HCT116 (cell line): ENCODE measurements around the gene PCSK6. TPM values are rescaled to one million over a fixed set of nuclear protein-coding genes. Genes with fewer than 3 reads are reported as not detected.

Experiments used
- ATAC-seq: fragments of 200-7000 bp; cut with Tn5 transposase; 2 replicates; pipeline ENCODE4 v1.9.1; 2020; ENCODE audit warnings: mild to moderate bottlenecking, moderate library complexity
- BruUV-seq: library from RNA; stranded (reverse); fragments of 400-500 nt; replicated peaks from 2 replicates; lab custom pipeline; 2021; lab: Mats Ljungman, UMichigan
- CTCF ChIA-PET: fragments of 300-600 bp; sonication (Branson Sonifier 250); formaldehyde crosslinking; loops from one replicate; lab custom pipeline; 2021; ENCODE audit warnings: antibody characterized with exemption; lab: Charles Lee
- POLR2A ChIA-PET: fragments of 300-600, 350-600 bp; sonication (Branson Sonifier 250); formaldehyde crosslinking; loops from one replicate; lab custom pipeline; 2021; ENCODE audit warnings: antibody characterized with exemption; lab: Charles Lee
- RAD21 ChIA-PET, 2 experiments: fragments of 300-600 bp; sonication (Branson Sonifier 250); formaldehyde crosslinking; loops; one replicate each; lab custom pipeline; 2023; ENCODE audit warnings: low total read pairs in 2 of 2; ENCODE audit not compliant: uncharacterized antibody in 2 of 2, unreplicated experiment in 2 of 2, low non-redundant PET in 1 of 2; lab: Charles Lee
- DNase-seq: peaks from one replicate; pipeline ENCODE4 v3.0.0-alpha.2; 2010; ENCODE audit warnings: low read depth, low spot score
- H2AFZ ChIP-seq: fragments of 200-600 bp; shearing (Covaris generic), sonication (generic); 2 replicates; pipeline ENCODE4 v1.6.1; 2017; ENCODE audit warnings: low read depth, mixed run types, mixed read lengths, antibody characterized with exemption, low read length; ENCODE audit not compliant: poor library complexity, severe bottlenecking
- H3K27ac ChIP-seq: 2 replicates; pipeline ENCODE4 v1.5.1; 2012; ENCODE audit warnings: low read depth, low read length
- H3K27me3 ChIP-seq: fragments of 200-600 bp; sonication (generic); 2 replicates; pipeline ENCODE4 v1.6.1; 2016; ENCODE audit warnings: mixed run types, low read length, mixed read lengths; ENCODE audit not compliant: insufficient read depth
- H3K36me3 ChIP-seq, 2 experiments: fragments of 200-500 bp in 1 of 2; fragments of 200-600 bp in 1 of 2; sonication (Bioruptor generic) in 1 of 2; sonication (generic) in 1 of 2; 2 replicates each; pipeline versions ENCODE4 v1.5.1 to v1.6.1; 2014 to 2016; ENCODE audit warnings: low read length in 2 of 2, inconsistent platforms in 1 of 2, mixed read lengths in 1 of 2, mixed run types in 1 of 2; ENCODE audit not compliant: insufficient read depth in 2 of 2, control insufficient read depth in 1 of 2
- H3K4me1 ChIP-seq, 2 experiments: fragments of 200-600 bp in 1 of 2; sonication (generic) in 1 of 2; 2 replicates each; pipeline versions ENCODE4 v1.5.1 to v1.6.1; 2012 to 2017; ENCODE audit warnings: low read length in 2 of 2, inconsistent platforms in 1 of 2, mild to moderate bottlenecking in 1 of 2, mixed read lengths in 1 of 2, mixed run types in 1 of 2, moderate library complexity in 1 of 2; ENCODE audit not compliant: insufficient read depth in 2 of 2, control insufficient read depth in 1 of 2
- H3K4me2 ChIP-seq: fragments of 200-600 bp; sonication (generic); 2 replicates; pipeline ENCODE4 v1.6.1; 2017; ENCODE audit warnings: mixed run types, low read length, mixed read lengths
- H3K4me3 ChIP-seq, 2 experiments: fragments of 200-600 bp in 1 of 2; sonication (generic) in 1 of 2; replicated peaks in 1 of 2; 2 replicates each; pipeline ENCODE4 v1.5.1; 2011 to 2016; ENCODE audit warnings: low read length in 2 of 2, control low read depth in 1 of 2, low read depth in 1 of 2, mild to moderate bottlenecking in 1 of 2, mixed read lengths in 1 of 2, mixed run types in 1 of 2
- H3K79me2 ChIP-seq: fragments of 200-600 bp; sonication (generic); 2 replicates; pipeline ENCODE4 v1.6.1; 2017; ENCODE audit warnings: mild to moderate bottlenecking, mixed run types, low read length, moderate library complexity, mixed read lengths; ENCODE audit not compliant: insufficient read depth
- H3K9ac ChIP-seq: fragments of 200-600 bp; sonication (generic); 2 replicates; pipeline ENCODE4 v1.6.1; 2016; ENCODE audit warnings: low read length, mixed read lengths
- H3K9me2 ChIP-seq: fragments of 200-600 bp; sonication (generic), shearing (Covaris generic); 2 replicates; pipeline ENCODE4 v1.6.1; 2017; ENCODE audit warnings: mixed run types, mild to moderate bottlenecking, moderate library complexity; ENCODE audit not compliant: insufficient read depth
- H3K9me3 ChIP-seq, 2 experiments: fragments of 200-500 bp in 1 of 2; fragments of 200-600 bp in 1 of 2; sonication (Bioruptor generic) in 1 of 2; sonication (generic) in 1 of 2; 2 replicates each; pipeline ENCODE4 v1.6.1; 2014 to 2017; ENCODE audit warnings: low read length in 2 of 2, mixed read lengths in 2 of 2, inconsistent platforms in 1 of 2, low read depth in 1 of 2, mild to moderate bottlenecking in 1 of 2, mixed run types in 1 of 2, moderate library complexity in 1 of 2; ENCODE audit not compliant: control insufficient read depth in 1 of 2, insufficient read depth in 1 of 2
- H4K20me1 ChIP-seq: fragments of 200-600 bp; sonication (generic), shearing (Covaris generic); 2 replicates; pipeline ENCODE4 v1.6.1; 2017; ENCODE audit warnings: mixed run types, mild to moderate bottlenecking, moderate library complexity; ENCODE audit not compliant: insufficient read depth
- CBX3 ChIP-seq: IDR thresholded peaks from 2 replicates; pipeline ENCODE4 v1.6.1; 2012; ENCODE audit warnings: low read depth
- ELF1 ChIP-seq: IDR thresholded peaks from 2 replicates; pipeline ENCODE4 v1.6.1; 2012; ENCODE audit warnings: low read depth, borderline replicate concordance
- EZH2 ChIP-seq: fragments of 200-600 bp; sonication (generic); IDR thresholded peaks from 2 replicates; pipeline ENCODE4 v1.6.1; 2017; ENCODE audit warnings: antibody characterized with exemption, mixed run types
- EZH2phosphoT487 ChIP-seq: fragments of 200-600 bp; IDR thresholded peaks from 2 replicates; pipeline ENCODE4 v1.6.1; 2018; ENCODE audit warnings: antibody characterized with exemption, borderline replicate concordance
- POLR2A ChIP-seq: IDR thresholded peaks from 2 replicates; pipeline ENCODE4 v1.7.0; 2011; ENCODE audit warnings: borderline replicate concordance; ENCODE audit not compliant: insufficient read depth, insufficient read length; ENCODE audit errors: extremely low read depth
- POLR2AphosphoS5 ChIP-seq: IDR thresholded peaks from 2 replicates; pipeline ENCODE4 v1.6.1; 2011; ENCODE audit warnings: mild to moderate bottlenecking, low read depth, low read length, moderate library complexity
- RAD21 ChIP-seq: IDR thresholded peaks from 2 replicates; pipeline ENCODE4 v1.6.1; 2012; ENCODE audit warnings: low read depth, mild to moderate bottlenecking
- SP1 ChIP-seq: IDR thresholded peaks from 2 replicates; pipeline ENCODE4 v1.6.1; 2012; ENCODE audit warnings: low read depth
- SRF ChIP-seq: IDR thresholded peaks from 2 replicates; pipeline ENCODE4 v1.6.1; 2012; ENCODE audit warnings: low read depth
- intact Hi-C: fragments of 100-400 bp; cut with micrococcal nuclease; formaldehyde crosslinking; loops from 2 replicates; pipeline ENCODE4 v1.10.0; 2022
- total RNA-seq: library from RNA; stranded (reverse); gene quantifications from one replicate; pipeline ENCODE4 v1.2.1, GENCODE V29; 2021; ENCODE audit not compliant: unreplicated experiment
- TF ChIP-seq, protein P1 (sequence below), 3 experiments: fragments of 200-600 bp in 1 of 3; sonication (generic) in 1 of 3; IDR thresholded peaks in 2 of 3; conservative IDR thresholded peaks in 1 of 3; 2 replicates each; pipeline ENCODE4 v1.5.1; 2012 to 2017; ENCODE audit warnings: low read depth in 2 of 3, low read length in 2 of 3, antibody characterized with exemption in 1 of 3, borderline replicate concordance in 1 of 3, control low read depth in 1 of 3, mild to moderate bottlenecking in 1 of 3, mixed read lengths in 1 of 3, mixed run types in 1 of 3, moderate library complexity in 1 of 3; ENCODE audit not compliant: insufficient read depth in 1 of 3
- TF ChIP-seq, protein P2 (sequence below): IDR thresholded peaks from 2 replicates; pipeline ENCODE4 v1.6.1; 2012

PCSK6 gene
- total RNA-seq, 1 experiment from 2014 or later, result 13.5 TPM

DNA sequence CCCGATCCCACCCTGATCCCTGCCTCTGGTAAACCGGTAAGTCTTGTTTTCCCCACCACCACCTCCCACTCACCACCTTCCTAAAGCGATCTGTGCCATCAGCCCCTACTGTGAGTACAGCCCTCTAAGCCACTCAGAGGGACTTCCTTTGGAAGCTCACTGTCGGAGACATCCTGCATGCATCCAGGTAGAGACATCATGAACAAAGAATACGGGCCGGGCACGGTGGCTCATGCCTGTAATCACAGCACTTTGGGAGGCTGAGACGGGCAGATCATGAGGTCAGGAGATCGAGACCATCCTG lies 13.7 kb upstream of the PCSK6 start:
- CTCF ChIA-PET, result no interaction called here

More for the DNA sequence above, 13.7 kb upstream of the PCSK6 start:
- intact Hi-C loops, result loop anchor here (5.0 kb wide), 1 partner anchor 139 kb away; no protein-coding TSS in a partner anchor
- no peak overlapping the region for H2AFZ ChIP-seq
- no peaks in the 10 kb centered on the region for H3K27me3 ChIP-seq
- POLR2A ChIA-PET, result no interaction called here
- H3K4me3 ChIP-seq, result no peak overlapping the region
- no peaks in the 10 kb centered on the region for H3K36me3 ChIP-seq
- no peak for DNase-seq
- BruUV-seq, result no TSS peak
- no peak overlapping the region for H3K9ac ChIP-seq
- no peaks in the 10 kb centered on the region for H4K20me1 ChIP-seq
- no peaks in the 10 kb centered on the region for H3K79me2 ChIP-seq
- H3K4me2 ChIP-seq, result no peak overlapping the region
- H3K9me2 ChIP-seq, result no peaks in the 10 kb centered on the region
- H3K9me3 ChIP-seq, result no peaks in the 10 kb centered on the region
- H3K27ac ChIP-seq, result no peak overlapping the region
- ATAC-seq, result no peak
- H3K4me1 ChIP-seq, result peaks cover 0 to 12% of the 10 kb centered on the region in 2 experiments; a peak in 3 of 4 replicates
- RAD21 ChIA-PET, result no interaction called here
- TF ChIP-seq, protein P1, sequence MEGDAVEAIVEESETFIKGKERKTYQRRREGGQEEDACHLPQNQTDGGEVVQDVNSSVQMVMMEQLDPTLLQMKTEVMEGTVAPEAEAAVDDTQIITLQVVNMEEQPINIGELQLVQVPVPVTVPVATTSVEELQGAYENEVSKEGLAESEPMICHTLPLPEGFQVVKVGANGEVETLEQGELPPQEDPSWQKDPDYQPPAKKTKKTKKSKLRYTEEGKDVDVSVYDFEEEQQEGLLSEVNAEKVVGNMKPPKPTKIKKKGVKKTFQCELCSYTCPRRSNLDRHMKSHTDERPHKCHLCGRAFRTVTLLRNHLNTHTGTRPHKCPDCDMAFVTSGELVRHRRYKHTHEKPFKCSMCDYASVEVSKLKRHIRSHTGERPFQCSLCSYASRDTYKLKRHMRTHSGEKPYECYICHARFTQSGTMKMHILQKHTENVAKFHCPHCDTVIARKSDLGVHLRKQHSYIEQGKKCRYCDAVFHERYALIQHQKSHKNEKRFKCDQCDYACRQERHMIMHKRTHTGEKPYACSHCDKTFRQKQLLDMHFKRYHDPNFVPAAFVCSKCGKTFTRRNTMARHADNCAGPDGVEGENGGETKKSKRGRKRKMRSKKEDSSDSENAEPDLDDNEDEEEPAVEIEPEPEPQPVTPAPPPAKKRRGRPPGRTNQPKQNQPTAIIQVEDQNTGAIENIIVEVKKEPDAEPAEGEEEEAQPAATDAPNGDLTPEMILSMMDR (IDR thresholded peaks at IDR 0.05 in 2 of 3, conservative IDR thresholded peaks at IDR 0.05 in 1 of 3; ENCODE audit: borderline replicate concordance in 1 of 3, insufficient read depth in 1 of 3, low read depth in 2 of 3, low read length in 2 of 3), result no peak
- TF ChIP-seq SRF, result no peak
- no peak for TF ChIP-seq EZH2
- TF ChIP-seq, protein P2, sequence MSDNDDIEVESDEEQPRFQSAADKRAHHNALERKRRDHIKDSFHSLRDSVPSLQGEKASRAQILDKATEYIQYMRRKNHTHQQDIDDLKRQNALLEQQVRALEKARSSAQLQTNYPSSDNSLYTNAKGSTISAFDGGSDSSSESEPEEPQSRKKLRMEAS, result no peak
- TF ChIP-seq ELF1, result no peak
- no peak for TF ChIP-seq CBX3
- no peak for TF ChIP-seq SP1
- TF ChIP-seq POLR2AphosphoS5, result no peak
- no peak for TF ChIP-seq EZH2phosphoT487
- TF ChIP-seq RAD21, result no peak
- no peak for TF ChIP-seq POLR2A
